ENCODE results near the gene ZNF497.
A peak's percentile ranks its signal among the peaks of the same experiment; 100 is the strongest.

Gene ZNF497

DNA sequence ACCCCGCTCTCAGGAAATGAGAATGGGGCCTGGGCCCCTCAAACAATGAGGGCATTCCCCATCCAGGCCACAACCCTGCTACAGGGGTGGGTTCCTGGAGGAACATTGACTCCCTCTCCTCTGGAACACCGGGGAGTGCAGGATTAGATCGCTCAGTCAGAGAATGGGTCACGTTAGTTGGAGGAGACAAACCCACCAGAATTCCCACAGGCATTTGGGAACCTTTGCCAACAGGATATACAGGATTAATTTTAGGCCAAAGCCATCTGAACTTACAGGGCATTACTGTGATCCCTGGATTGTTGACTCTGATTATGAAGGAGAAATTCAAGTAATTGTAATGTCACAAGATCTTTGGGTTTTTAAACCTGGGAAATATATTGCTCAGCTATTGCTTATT, 54.8 kb downstream of the ZNF497 start:
- DNase-seq (ENCODE audit: low read depth): no peak
- TF ChIP-seq, protein P1, sequence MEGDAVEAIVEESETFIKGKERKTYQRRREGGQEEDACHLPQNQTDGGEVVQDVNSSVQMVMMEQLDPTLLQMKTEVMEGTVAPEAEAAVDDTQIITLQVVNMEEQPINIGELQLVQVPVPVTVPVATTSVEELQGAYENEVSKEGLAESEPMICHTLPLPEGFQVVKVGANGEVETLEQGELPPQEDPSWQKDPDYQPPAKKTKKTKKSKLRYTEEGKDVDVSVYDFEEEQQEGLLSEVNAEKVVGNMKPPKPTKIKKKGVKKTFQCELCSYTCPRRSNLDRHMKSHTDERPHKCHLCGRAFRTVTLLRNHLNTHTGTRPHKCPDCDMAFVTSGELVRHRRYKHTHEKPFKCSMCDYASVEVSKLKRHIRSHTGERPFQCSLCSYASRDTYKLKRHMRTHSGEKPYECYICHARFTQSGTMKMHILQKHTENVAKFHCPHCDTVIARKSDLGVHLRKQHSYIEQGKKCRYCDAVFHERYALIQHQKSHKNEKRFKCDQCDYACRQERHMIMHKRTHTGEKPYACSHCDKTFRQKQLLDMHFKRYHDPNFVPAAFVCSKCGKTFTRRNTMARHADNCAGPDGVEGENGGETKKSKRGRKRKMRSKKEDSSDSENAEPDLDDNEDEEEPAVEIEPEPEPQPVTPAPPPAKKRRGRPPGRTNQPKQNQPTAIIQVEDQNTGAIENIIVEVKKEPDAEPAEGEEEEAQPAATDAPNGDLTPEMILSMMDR (conservative IDR thresholded peaks at IDR 0.05; ENCODE audit: low read length): no peak
- no peak overlapping the region for H3K4me3 ChIP-seq (ENCODE audit: low read length)

DNA sequence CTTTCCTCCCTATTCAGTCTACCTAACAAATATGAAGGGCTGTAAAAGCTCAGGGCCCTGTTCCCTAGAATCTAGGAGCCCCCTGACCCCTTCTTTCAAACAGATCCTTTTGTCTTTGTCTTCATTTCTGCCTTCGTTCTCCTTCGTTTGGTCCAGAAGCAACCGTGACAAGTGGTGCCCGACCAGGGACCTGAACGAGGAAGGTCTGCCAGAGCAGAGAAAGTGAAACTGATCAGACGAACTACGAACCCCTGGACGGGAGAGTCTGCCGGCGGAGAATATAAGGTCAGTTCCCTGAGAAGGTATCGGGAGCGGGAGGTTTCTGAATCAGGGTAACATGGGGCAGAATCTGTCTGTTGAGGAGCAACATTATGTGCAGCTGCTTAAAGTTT, 56.6 kb downstream of the ZNF497 start:
- TF ChIP-seq, protein P1 (conservative IDR thresholded peaks at IDR 0.05; ENCODE audit: low read length): no peak
- H3K4me3 ChIP-seq (ENCODE audit: low read length): peak overlapping the region; percentile 91
- no peak for DNase-seq (ENCODE audit: low read depth)

DNA sequence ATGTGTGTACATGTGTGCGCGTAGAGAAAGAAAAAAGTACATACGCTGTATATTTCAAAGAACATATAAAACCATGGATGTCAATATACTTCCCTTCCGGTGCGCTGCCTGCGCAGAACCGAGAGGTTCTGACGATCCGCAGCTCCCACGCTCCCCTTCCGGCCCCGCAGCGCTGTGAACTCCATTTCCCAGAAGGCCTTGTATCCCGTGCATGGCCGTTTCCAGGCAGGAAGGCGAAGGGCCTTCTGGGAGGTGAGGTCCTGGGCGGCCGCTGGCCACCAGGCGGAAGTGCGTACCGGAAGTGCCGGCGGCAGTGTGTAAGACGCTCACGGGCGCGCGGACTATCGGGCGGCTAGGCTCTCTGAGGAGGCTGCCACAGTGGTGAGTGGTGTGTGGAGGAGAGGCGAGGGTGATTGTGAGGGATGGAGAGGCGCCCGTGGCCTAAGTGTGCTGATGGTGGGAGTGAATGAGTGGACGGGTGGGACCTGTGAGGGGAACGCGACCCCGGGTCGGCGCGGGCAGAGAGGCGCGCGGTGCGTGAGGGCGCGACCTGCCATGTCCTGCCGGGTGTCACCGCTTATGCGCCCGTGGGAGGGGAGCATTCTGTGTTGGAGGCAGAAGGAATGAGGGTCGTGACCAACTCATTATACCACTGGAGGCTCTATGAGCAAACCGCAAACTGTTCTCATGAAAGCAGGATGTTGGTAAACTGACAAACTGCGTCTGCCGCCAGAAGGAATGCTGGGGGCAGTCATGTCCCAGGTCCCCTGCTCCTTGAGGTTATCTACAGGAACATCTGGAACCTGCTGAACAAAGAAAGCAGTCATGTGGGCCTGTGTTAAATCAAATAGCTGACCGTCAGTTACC, 57.3 kb downstream of the ZNF497 start, which contains the start of gene ERVK3-1:
Gene ERVK3-1, plus strand, starts transcription at position 313 of the 867 bp plus-strand sequence. CDS start 6,792 bp downstream, outside the sequence.
- TF ChIP-seq, protein P1 (conservative IDR thresholded peaks at IDR 0.05; ENCODE audit: low read length): no peak; the same call in 1 of the 2 replicates
- peak within 1 kb of the TSS; percentile 91 for H3K4me3 ChIP-seq (ENCODE audit: low read length)
- DNase-seq (ENCODE audit: low read depth): peak; percentile 97

DNA sequence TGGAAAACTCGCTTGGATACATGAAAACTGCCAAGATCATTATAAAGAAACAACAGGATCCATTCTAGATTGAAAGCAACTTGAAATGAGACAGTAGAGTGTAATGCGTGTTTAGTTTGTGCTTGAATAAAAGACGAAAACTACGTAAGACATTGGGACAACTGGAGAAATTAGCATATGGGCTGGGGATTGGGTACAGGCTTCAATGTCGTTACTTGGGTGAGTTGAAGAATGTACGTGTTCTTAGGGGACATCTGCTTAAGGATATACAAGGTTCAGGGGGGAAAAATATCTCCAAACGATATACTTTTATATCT, 57.8 kb downstream of the ZNF497 start:
- TF ChIP-seq, protein P1 (conservative IDR thresholded peaks at IDR 0.05; ENCODE audit: low read length): no peak
- peak overlapping the region; percentile 91 for H3K4me3 ChIP-seq (ENCODE audit: low read length)
- no peak for DNase-seq (ENCODE audit: low read depth)

All from AG10803 (cell line).